Common myeloid progenitor, CD34-positive (primary cell): ENCODE results near the gene MSL1.

Experiments
- CTCF ChIA-PET: fragments of 350-600 bp; sonication (Branson Sonifier 250); formaldehyde crosslinking; loops from one replicate; lab custom pipeline; 2021; ENCODE audit warnings: antibody characterized with exemption; lab: Charles Lee
- POLR2A ChIA-PET: fragments of 350-600 bp; sonication (Branson Sonifier 250); formaldehyde crosslinking; loops from one replicate; lab custom pipeline; 2021; ENCODE audit warnings: antibody characterized with exemption; lab: Charles Lee
- DNase-seq, 3 donors: peaks; one replicate each; pipeline versions ENCODE4 v3.0.0 to v3.0.0-alpha.2; 2013
- H3K27ac ChIP-seq, 2 experiments: 1 replicate in 1 of 2; 2 replicates in 1 of 2; pipeline ENCODE4 v1.7.0; 2013; ENCODE audit warnings: inconsistent platforms in 2 of 2, low read length in 2 of 2, mild to moderate bottlenecking in 2 of 2, low read depth in 1 of 2, moderate library complexity in 1 of 2; ENCODE audit not compliant: severe bottlenecking in 2 of 2, insufficient read depth in 1 of 2, poor library complexity in 1 of 2
- H3K27me3 ChIP-seq, 5 experiments: replicated peaks in 2 of 5; 1 replicate in 3 of 5; 2 replicates in 2 of 5; pipeline versions ENCODE4 v1.6.1 to v1.7.0; 2013; ENCODE audit warnings: low read length in 4 of 5, mild to moderate bottlenecking in 2 of 5, moderate library complexity in 2 of 5, inconsistent platforms in 1 of 5; ENCODE audit not compliant: insufficient read depth in 5 of 5, control insufficient read depth in 4 of 5
- H3K36me3 ChIP-seq, 4 experiments: 1 replicate in 2 of 4; 2 replicates in 2 of 4; pipeline versions ENCODE4 v1.6.1 to v1.7.0; 2013; ENCODE audit warnings: low read length in 3 of 4, control low read depth in 1 of 4, mild to moderate bottlenecking in 1 of 4; ENCODE audit not compliant: control insufficient read depth in 4 of 4, insufficient read depth in 4 of 4
- H3K4me1 ChIP-seq, 4 experiments: 1 replicate in 3 of 4; 2 replicates in 1 of 4; pipeline versions ENCODE4 v1.6.1 to v1.7.1; 2013; ENCODE audit warnings: low read length in 3 of 4, mild to moderate bottlenecking in 3 of 4, control low read depth in 1 of 4, inconsistent platforms in 1 of 4, moderate library complexity in 1 of 4; ENCODE audit not compliant: control insufficient read depth in 4 of 4, insufficient read depth in 4 of 4; ENCODE audit errors: control extremely low read depth in 1 of 4
- H3K4me3 ChIP-seq, 7 experiments: 1 replicate in 4 of 7; 2 replicates in 3 of 7; pipeline versions ENCODE4 v1.5.1 to v1.7.0; 2013; ENCODE audit warnings: mild to moderate bottlenecking in 7 of 7, low read length in 6 of 7, moderate library complexity in 6 of 7, inconsistent platforms in 2 of 7, low read depth in 2 of 7, control low read depth in 1 of 7; ENCODE audit not compliant: insufficient read depth in 4 of 7, control insufficient read depth in 1 of 7; ENCODE audit errors: extremely low read depth in 1 of 7
- H3K9me3 ChIP-seq, 5 experiments: 1 replicate in 4 of 5; 2 replicates in 1 of 5; pipeline versions ENCODE4 v1.6.1 to v1.7.1; 2013; ENCODE audit warnings: low read length in 4 of 5, mild to moderate bottlenecking in 2 of 5, inconsistent platforms in 1 of 5, low read depth in 1 of 5, moderate library complexity in 1 of 5; ENCODE audit not compliant: control insufficient read depth in 4 of 5, insufficient read depth in 2 of 5; ENCODE audit errors: control extremely low read depth in 1 of 5
- WGBS: methylation state at CpG from one replicate; pipeline ENCODE4 v1.1.5; 2013; ENCODE audit not compliant: insufficient coverage; 5-methylcytosine and 5-hydroxymethylcytosine counted together

Gene MSL1

GRCh38 chr17:40148527-40148926, 26.8 kb downstream of the MSL1 start:
- H3K9me3 ChIP-seq, result no peaks in the 10 kb centered on the region
- ChIA-PET POLR2A (interaction anchor here (0.6 to 1.1 kb wide), 2 partner anchors 30 to 182 kb away, joined by 3 to 4 read pairs; no protein-coding TSS in a partner anchor), CTCF (interaction anchor here (1.1 to 2.3 kb wide), 5 partner anchors 14 to 134 kb away, joined by 3 to 9 read pairs (median 4); partner anchors contain the start of gene CSF3)
- WGBS, result 100% methylated on average over 2 of the region's 3 CpGs
- no peak overlapping the region for H3K27ac ChIP-seq
- peaks cover 9 to 50% (median 31%) of the 10 kb centered on the region in 4 experiments for H3K36me3 ChIP-seq
- no peaks in the 10 kb centered on the region for H3K27me3 ChIP-seq
- DNase-seq, result no peak
- no peak overlapping the region for H3K4me3 ChIP-seq
- H3K4me1 ChIP-seq, result peaks cover 2 to 20% (median 13%) of the 10 kb centered on the region in 4 experiments

GRCh38 chr17:40150276-40150675, 28.5 kb downstream of the MSL1 start:
- 83% methylated on average over 3 of the region's 4 CpGs for WGBS

GRCh38 chr17:40151414-40151963, 29.7 kb downstream of the MSL1 start:
- DNase-seq, result peak in 1 of 3 donors; percentile 11
- Histone ChIP-seq H3K36me3 (peaks cover 13 to 58% (median 35%) of the 10 kb centered on the region in 4 experiments), H3K27ac (no peak overlapping the region), H3K4me3 (no peak overlapping the region), H3K27me3 (no peaks in the 10 kb centered on the region), H3K4me1 (peaks cover 2 to 22% (median 15%) of the 10 kb centered on the region in 4 experiments), H3K9me3 (no peaks in the 10 kb centered on the region)
- ChIA-PET POLR2A (interaction anchor here (0.6 kb wide), 1 partner anchor 189 kb away, joined by 4 read pairs; no protein-coding TSS in a partner anchor), CTCF (interaction anchor here (0.8 to 3.0 kb wide), 7 partner anchors 11 to 44 kb away, joined by 3 to 12 read pairs (median 4); partner anchors contain the start of gene CASC3)
- WGBS, result 73% methylated on average over 2 of the region's 7 CpGs

More at GRCh38 chr17:40150276-40150675, 28.5 kb downstream of the MSL1 start:
- H3K4me1 ChIP-seq, result peaks cover 2 to 22% (median 15%) of the 10 kb centered on the region in 4 experiments
- DNase-seq, result no peak
- H3K9me3 ChIP-seq, result no peaks in the 10 kb centered on the region
- no peak overlapping the region for H3K27ac ChIP-seq
- POLR2A ChIA-PET, result no interaction called here
- CTCF ChIA-PET, result interaction anchor here (1.0 to 3.0 kb wide), 3 partner anchors 13 to 64 kb away, joined by 3 to 8 read pairs (median 3); no protein-coding TSS in a partner anchor
- no peak overlapping the region for H3K4me3 ChIP-seq
- H3K36me3 ChIP-seq, result peaks cover 9 to 58% (median 37%) of the 10 kb centered on the region in 4 experiments
- no peaks in the 10 kb centered on the region for H3K27me3 ChIP-seq

GRCh38 chr17:40153603-40154236, 31.9 kb downstream of the MSL1 start:
- Histone ChIP-seq H3K9me3 (no peaks in the 10 kb centered on the region), H3K4me1 (peaks cover 2 to 31% (median 19%) of the 10 kb centered on the region in 4 experiments), H3K4me3 (no peak overlapping the region), H3K36me3 (peaks cover 9 to 41% (median 22%) of the 10 kb centered on the region in 4 experiments), H3K27me3 (no peaks in the 10 kb centered on the region), H3K27ac (no peak overlapping the region)
- WGBS, result 96% methylated on average over 13 of the region's 14 CpGs
- ChIA-PET CTCF (interaction anchor here (0.6 to 2.6 kb wide), 6 partner anchors 10 to 40 kb away, joined by 3 to 12 read pairs (median 3); no protein-coding TSS in a partner anchor), POLR2A (no interaction called here)
- DNase-seq, result no peak

DNA sequence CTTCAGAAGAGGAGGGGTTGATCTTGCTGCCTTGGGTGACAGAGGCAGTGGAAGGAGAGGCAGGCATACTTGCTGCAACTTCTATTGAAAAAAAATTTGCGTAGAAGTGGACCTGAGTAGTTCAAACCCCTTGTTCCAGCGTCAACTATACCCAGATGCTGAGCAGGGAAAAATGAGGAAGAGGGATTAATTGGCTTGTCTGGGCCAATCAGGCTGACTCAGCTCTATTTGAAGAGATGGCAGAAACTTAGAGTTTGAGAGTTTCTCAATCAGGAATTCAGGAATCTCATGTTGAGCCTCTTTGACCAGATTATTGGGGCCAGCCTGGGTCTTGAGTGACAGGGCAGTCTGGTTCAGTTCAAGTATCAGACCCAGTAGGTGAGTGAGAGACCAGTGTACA, 36.2 kb downstream of the MSL1 start:
- peaks cover 22 to 40% (median 27%) of the 10 kb centered on the region in 4 experiments for H3K36me3 ChIP-seq
- ChIA-PET CTCF (interaction anchor here (2.5 to 3.4 kb wide), 2 partner anchors 10 to 44 kb away, joined by 14 read pairs; no protein-coding TSS in a partner anchor), POLR2A (no interaction called here)
- peaks cover 0 to 15% (median 7%) of the 10 kb centered on the region in 4 experiments for H3K4me1 ChIP-seq
- DNase-seq, result peak in 2 of 3 donors; percentile 16 to 33
- no peak overlapping the region for H3K27ac ChIP-seq
- WGBS, result 14% methylated on average over 1 of the region's 2 CpGs
- no peak overlapping the region for H3K4me3 ChIP-seq
- no peaks in the 10 kb centered on the region for H3K9me3 ChIP-seq
- H3K27me3 ChIP-seq, result no peaks in the 10 kb centered on the region

- POLR2A ChIA-PET, result interaction anchor here (0.6 kb wide), 1 partner anchor 18 kb away, joined by 5 read pairs; no protein-coding TSS in a partner anchor
- WGBS, result 95% methylated on average over 3 of the region's 3 CpGs
Measured at GRCh38 chr17:40158438-40159013, 36.8 kb downstream of the MSL1 start.

More at GRCh38 chr17:40158438-40159013, 36.8 kb downstream of the MSL1 start:
- peaks cover 23 to 40% (median 31%) of the 10 kb centered on the region in 4 experiments for H3K36me3 ChIP-seq
- CTCF ChIA-PET, result interaction anchor here (0.7 to 3.4 kb wide), 3 partner anchors 9 to 45 kb away, joined by 3 to 14 read pairs (median 14); no protein-coding TSS in a partner anchor
- no peaks in the 10 kb centered on the region for H3K9me3 ChIP-seq
- H3K27me3 ChIP-seq, result no peaks in the 10 kb centered on the region
- peaks cover 0 to 11% (median 5%) of the 10 kb centered on the region in 4 experiments for H3K4me1 ChIP-seq
- H3K4me3 ChIP-seq, result no peak overlapping the region
- DNase-seq, result no peak
- H3K27ac ChIP-seq, result no peak overlapping the region
